GM19043 (cell line): ENCODE data around the gene ANKRD16.
"Not testable (repeated sequence)": the region's sequence is repeated elsewhere in the genome, so short reads cannot be mapped to it uniquely, and the experiment has no call there.

Source experiments
- ATAC-seq: cut with Tn5 transposase; IDR thresholded peaks from one replicate; pipeline ENCODE4 v1.9.1; 2021; ENCODE audit warnings: low read depth; ENCODE audit not compliant: unreplicated experiment

ANKRD16 gene

GRCh38 chr10:5882961-5883360 is 6.7 kb downstream of the ANKRD16 start:
- no peak for ATAC-seq

GRCh38 chr10:5877041-5877440 is 12.7 kb downstream of the ANKRD16 start:
- not testable (repeated sequence) for ATAC-seq

DNA sequence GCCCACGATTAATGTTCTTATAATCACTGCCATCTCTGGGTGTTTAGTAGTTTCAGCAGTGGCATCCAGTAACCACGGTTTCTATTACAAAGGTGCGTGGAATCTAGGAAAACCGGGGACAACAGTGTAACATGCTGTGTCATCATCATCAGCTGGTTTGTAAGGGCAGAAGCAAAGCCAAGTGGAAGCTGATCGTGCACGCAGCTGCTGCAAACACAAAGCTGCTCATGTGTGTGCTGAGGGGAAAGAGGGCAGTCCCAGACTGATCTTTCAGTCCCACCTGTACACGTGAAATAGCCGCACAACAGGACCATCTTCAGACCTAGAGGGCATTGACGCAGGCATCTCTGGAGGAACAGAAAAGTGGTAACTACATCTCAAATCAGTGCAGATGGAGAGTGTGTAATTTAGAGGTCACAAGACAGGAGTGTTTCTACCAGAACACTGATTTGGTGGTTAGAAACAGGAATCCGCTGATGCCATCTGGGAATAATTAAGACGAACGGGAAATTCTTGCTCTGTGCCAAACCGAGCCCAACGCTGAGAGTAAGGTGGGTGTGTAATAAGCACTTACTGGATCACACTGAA is 13.4 kb downstream of the ANKRD16 start:
- ATAC-seq, result no peak

DNA sequence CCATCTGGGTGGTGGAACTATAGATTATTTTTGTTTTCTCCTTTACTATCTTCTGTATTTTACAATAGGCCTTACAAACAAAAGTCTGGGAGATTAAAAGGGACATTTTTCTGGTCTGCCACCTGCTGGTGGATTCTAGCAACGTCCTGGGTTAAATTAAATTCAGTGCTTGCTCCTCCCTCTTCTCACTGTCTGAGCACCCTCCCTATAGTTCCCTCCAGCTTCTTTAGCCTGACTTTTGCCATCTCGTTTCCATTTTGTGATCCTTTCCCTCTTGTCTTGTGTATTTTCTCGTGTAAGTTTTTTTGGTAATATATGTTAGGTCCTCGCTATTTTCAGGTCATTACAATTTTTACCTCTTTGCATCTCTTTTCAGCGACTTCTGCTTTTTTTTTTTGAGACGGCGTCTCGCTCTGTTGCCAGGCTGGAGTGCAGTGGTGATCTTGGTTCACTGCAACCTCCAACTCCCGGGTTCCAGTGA is 16.1 kb downstream of the ANKRD16 start:
- ATAC-seq, result peak; percentile 82

DNA sequence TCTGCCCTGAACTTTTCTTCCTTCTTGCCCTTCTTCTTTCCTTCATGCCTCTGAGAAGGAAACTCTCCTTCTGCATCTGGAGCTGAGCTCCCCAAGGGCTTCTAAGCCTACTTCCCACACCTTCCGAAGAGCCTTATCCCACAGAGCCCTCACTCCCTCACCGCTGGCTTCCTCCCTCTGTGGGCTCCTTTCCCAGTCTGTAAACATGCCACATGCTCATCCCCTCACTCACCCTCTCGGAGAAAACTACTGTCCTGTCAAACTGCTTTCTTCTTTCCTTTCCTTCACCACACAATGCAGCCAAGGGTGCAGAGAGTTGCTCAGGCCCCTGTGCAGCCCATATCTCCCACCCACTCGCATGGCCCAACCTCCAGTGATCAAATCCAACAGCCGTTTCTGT is 18.1 kb downstream of the ANKRD16 start:
- no peak for ATAC-seq

DNA sequence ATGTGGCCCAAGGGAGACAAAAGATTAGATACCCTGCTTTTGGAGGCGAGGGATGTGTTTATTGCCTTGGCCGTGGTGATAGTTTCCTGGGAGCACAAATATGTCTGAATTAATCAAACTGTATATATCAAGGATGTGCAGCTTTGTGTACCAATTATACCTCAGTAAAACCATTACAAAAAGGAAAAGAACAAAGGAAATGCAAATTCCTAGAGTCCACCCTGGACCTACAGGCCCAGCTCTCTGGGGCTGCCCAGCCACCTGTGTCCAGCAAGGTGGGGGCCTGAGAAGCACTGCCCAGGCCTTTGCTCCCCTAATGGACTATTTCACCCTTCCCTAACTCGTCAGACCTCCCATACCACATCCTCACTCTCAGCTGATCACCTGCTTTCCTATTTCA is 20.5 kb downstream of the ANKRD16 start:
- no peak for ATAC-seq

DNA sequence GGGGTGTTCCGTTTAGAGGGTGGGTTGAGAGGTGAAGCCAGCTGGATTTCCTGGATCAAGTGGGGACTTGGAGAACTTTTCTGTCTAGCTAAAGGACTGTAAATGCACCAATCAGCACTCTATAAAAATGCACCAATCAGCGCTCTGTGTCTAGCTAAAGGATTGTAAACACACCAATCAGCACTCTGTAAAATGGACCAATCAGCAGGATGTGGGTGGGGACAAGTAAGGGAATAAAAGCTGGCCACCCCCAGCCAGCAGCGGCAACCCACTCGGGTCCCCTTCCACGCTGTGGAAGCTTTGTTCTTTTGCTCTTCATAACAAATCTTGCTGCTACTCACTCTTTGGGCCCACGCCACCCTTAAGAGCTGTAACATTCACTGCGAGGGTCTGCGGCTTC is 21.3 kb downstream of the ANKRD16 start:
- ATAC-seq, result not testable (repeated sequence)

DNA sequence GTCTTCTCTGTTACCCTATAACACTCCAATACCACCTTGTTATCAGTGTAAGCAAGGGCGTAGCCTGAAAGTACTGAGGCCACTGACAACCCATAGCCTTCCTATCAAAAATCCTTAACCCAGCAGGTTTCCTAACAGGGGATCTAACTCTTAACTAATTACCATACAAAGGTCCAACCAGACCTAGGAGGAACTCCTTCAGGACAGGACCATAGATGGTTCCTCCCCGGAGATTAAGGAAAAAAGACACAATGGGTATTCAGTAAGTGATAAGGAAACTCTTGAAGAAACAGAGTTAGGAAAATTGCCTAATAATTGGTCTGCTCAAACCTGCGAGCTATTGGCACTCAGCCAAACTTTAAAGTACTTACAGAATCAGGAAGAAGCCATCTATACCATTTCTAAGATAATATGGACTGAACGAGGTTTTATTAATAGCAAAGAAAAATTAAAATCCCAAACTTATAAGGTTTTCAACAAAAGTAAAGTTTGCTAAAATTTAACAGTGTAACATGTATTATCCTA is 22.5 kb downstream of the ANKRD16 start:
- ATAC-seq, result not testable (repeated sequence)

DNA sequence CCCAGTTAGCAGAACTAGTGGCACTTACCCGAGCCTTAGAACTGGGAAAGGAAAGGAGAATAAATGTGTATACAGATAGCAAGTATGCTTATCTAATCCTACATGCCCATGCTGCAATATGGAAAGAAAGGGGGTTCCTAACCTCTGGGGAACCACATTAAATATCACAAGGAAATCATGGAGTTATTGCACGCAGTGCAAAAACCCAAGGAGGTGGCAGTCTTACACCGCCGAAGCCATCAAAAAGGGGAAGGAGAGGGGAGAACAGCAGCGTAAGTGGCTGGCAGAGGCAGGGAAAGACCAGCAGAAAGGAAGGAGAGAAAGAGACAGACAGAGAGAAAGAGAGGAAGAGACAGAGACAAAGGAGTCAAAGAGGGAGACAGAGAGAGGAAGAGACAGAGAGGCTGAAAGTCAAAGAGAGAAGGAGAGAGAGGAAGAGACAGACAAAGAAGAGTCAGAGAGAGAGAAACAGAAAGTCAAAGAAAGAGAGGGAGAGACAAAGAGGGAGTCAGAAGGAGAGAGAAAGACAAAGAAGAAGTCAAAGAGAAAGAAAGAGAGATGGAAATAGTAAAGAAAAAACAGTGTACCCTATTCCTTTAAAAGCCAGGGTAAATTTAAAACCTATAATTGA is 23.1 kb downstream of the ANKRD16 start:
- ATAC-seq, result not testable (repeated sequence)

GRCh38 chr10:5862981-5863685 is 26.6 kb downstream of the ANKRD16 start:
- not testable (repeated sequence) for ATAC-seq

- peak; percentile 91 for ATAC-seq
Measured at GRCh38 chr10:5862360-5862961, 27.2 kb downstream of the ANKRD16 start.

GRCh38 chr10:5860066-5860465 is 29.6 kb downstream of the ANKRD16 start:
- no peak for ATAC-seq

DNA sequence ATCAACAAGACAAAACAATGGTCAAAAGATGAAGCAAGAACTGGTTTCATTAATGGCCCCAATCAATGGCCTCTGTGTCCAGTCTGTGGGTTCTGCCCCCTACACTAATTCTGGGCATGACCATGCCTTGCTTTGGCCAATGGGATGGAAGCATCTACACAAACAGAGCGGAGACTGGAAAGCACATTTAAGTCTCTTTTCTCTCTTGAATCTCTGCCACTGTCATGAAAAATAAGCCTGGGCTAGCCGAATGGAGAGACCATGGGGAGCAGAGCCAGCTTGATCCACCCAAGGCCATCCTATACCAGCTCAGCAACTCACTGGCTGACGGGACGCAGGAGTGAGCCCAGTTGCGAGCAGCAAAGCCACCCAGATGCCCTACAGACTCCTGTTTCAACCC is 30.9 kb downstream of the ANKRD16 start:
- ATAC-seq, result no peak

DNA sequence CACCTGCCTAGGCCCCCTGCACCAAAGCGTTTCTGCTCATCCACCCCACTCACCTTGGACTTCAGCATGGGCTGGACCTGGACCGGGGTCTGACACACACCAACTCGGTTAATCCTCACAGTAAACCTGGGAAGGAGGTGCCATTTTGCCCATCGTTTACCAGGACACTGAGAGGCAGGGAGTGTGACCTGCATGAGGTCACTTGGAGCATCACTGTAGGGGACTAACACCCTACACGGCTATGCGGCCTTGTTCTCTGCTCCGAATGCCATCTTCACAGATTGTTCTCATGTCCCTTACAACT is 33.0 kb downstream of the ANKRD16 start:
- no peak for ATAC-seq

- ATAC-seq, result no peak
Measured at GRCh38 chr10:5855979-5856700, 33.6 kb downstream of the ANKRD16 start.

DNA sequence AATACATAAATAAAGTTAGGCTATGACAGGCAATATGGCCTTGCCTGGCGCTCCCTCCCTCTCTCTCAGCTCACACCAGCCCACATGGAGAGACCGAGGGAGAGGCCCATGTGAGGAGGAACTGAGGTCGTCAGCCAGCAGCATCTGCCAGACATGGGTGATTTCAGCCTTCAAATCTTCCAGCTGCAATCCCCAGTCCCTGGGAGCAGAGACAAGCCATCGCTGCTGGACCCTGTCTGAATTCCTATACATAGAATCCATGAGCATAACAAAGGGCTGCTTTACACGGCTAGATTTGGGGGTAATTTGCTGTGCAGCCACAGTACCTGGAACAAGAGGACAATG is 35.6 kb downstream of the ANKRD16 start:
- no peak for ATAC-seq

- not testable (repeated sequence) for ATAC-seq
Measured at GRCh38 chr10:5846667-5847066, 43.0 kb downstream of the ANKRD16 start.

DNA sequence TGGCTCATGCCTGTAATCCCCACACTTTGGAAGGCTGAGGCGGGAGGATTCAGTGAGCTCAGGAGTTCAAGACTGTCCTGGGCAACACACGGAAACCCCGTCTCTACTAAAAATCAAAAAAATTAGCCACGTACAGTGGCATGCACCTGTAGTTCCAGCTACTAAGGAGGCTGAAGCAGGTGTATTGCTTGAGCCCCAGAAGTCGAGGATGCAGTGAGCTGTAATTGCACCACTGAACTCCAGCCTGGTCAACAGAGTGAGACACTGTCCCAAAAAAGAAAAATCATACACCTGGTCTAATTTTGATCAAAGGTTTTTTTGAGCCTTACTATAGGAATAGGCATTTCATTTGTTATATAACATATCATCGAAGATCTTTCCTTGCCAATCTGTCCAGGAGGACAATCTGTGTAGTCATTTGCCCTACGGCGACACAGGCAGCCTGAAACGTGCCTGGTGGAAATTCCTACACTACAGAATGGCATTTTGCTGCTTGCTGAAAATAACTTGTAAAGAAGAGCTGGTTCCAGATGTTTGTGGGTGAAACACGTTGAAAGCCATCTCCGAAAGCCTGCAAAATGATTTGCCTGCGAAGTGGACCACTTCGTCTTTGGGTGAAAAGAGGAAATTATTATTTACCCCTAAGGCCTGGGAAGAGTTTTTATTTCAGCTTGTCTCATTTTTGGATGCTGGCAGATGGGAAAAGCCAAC is 45.2 kb downstream of the ANKRD16 start:
- no peak for ATAC-seq

DNA sequence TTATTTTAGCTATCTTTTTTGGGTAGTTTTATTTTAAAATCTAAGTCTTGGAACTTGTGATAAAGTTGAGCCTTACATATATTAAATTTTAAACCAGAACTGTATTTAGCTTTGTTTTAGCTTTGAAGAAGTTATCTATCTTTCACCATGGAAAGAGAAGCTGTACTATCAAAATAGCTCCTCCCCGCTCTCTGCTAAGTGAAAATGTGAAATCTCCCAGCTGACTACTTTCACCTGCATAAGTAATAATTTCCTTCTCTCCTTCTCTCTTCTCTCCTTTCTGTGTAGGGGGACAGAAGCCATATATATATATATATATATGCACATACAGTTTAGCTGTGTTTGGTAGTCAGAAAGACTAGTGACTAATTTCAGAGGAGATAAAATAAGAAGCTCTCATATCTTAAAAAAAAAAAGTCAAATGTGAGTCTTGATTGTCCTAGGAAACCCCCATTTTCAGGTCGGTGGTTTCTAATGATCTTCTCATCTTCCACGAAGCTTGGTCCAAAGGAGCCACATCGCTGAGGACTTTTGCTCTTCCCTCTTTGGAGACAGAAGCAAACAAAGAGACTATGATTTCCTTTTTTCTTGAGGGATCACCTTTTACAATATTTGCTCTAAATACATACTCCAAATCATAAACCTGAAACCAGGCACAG is 45.9 kb downstream of the ANKRD16 start:
- no peak for ATAC-seq

DNA sequence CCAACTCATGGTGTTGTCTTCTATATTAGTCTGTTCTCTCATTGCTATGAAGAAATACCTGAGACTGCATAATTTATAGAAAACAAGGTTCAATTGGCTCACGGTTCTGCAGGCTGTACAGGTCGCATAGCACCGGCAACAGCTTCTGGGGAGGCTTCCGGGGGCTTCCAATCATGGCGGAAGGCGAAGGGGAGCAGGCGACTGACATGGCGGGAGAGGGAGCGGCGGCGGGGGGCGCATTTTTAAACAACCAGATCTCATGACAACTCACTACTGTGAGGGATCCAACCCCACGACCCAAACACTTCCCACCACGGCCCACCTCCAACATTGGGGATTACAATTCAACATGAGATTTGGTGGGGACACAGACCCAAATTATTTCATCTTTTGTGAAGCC is 47.7 kb downstream of the ANKRD16 start:
- ATAC-seq, result no peak
